WI38 (cell line): Measurements from ENCODE around the gene PPP2R5A.
"Not testable (repeated sequence)": the region's sequence is repeated elsewhere in the genome, so short reads cannot be mapped to it uniquely, and the experiment has no call there.

Experiments used
- H3K4me3 ChIP-seq: 2 replicates; pipeline ENCODE4 v1.5.1; 2011; ENCODE audit warnings: low read depth, mild to moderate bottlenecking, control low read depth, low read length
- TF ChIP-seq, protein P1 (sequence below): IDR thresholded peaks from 2 replicates; pipeline ENCODE4 v1.5.1; 2012; ENCODE audit warnings: low read depth, mild to moderate bottlenecking, control low read depth, low read length

PPP2R5A gene

DNA sequence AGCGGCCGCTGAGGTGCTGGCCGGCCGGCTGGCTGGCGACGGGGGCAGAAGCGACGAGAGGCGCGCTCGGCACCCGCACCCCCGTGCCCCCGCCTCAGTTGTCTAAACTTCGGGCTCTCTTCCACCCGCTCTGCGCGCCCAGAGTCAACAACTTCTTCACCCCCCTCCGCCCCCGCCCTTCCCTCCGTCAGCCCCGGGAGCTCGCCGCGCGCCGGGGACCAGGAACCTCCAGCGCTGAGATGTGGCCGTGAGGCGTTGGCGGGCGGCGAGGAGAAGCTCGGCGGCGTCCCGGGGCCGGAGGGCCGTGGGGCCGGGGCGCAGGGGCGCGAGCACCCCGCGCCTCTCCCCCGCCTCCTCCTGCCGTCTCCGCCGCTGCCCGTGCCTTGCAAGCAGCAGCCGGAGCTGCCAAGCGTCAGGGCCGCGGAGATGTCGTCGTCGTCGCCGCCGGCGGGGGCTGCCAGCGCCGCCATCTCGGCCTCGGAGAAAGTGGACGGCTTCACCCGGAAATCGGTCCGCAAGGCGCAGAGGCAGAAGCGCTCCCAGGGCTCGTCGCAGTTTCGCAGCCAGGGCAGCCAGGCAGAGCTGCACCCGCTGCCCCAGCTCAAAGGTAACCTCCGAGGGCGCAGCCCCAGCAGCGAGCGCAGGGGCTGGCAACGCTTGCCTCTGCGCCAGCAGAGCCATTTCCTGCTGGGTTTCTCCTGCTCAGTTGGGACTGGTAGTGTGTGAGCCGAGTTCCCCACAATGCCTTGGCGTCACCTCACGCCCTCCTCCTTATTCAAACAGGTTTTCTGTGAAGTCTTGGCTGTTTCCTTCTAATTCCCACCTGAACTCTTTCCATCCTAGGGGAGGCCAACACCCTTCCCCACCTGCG lies 710 bp downstream of the PPP2R5A start:
- peak overlapping the region; percentile 90 for H3K4me3 ChIP-seq
- TF ChIP-seq, protein P1, sequence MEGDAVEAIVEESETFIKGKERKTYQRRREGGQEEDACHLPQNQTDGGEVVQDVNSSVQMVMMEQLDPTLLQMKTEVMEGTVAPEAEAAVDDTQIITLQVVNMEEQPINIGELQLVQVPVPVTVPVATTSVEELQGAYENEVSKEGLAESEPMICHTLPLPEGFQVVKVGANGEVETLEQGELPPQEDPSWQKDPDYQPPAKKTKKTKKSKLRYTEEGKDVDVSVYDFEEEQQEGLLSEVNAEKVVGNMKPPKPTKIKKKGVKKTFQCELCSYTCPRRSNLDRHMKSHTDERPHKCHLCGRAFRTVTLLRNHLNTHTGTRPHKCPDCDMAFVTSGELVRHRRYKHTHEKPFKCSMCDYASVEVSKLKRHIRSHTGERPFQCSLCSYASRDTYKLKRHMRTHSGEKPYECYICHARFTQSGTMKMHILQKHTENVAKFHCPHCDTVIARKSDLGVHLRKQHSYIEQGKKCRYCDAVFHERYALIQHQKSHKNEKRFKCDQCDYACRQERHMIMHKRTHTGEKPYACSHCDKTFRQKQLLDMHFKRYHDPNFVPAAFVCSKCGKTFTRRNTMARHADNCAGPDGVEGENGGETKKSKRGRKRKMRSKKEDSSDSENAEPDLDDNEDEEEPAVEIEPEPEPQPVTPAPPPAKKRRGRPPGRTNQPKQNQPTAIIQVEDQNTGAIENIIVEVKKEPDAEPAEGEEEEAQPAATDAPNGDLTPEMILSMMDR: no peak

DNA sequence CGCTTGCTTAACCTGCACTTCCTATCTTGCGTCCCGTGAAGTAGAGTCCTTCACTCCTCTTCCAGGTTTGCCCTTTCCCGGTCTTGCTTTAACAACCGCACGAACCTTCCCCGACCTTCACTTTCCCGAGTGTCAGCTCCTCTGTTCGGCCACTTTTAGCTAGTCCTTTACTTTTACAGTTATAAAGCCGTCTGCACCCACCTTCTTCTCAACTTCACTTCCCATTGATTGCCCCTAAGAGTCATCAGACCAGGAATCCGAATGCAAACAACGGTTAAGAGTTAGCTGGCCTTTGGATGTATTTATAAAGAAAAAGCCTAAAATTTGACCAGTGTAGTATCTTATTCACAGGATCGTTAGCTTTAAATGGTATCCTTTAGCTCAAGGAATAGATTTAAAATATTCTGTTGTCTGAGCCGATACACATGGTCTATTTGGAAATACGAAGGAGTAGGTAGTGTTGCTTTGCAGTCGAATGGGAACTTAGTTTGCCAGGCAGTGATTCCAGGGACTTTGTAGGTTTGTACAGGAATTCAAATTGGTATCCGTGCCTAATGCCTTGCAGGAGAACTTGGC lies 1.4 kb downstream of the PPP2R5A start:
- peak overlapping the region; percentile 90 for H3K4me3 ChIP-seq
- TF ChIP-seq, protein P1: no peak

DNA sequence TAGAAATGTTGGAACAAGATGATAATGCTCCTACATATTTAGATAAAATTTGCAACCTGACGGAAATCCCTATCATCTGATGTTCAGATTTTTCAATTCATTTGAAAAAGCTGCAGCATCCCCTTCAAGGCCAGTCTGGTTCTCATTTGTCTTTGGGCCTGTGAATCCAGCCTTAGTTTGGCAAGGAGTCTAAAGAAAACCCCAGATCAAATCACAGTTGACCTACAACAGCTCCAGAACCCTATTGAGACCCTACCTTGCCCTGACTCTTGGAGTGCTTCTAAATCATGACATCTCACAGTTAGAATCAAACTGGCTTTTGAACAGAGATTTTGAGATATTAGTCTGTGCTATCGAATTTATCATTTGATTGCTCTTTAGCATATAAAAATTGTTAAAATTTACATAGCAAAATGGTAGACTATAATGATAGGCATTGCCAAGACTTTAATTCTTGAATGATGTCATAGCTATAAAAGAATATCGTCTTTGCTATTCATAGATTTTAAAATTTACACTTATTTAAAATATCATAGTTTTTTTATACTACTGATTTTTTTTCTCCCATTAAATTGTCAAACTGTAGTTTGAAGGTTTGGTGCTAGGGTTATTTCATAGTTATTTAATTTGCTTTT lies 2.2 kb downstream of the PPP2R5A start:
- peak overlapping the region; percentile 90 for H3K4me3 ChIP-seq
- TF ChIP-seq, protein P1: no peak

DNA sequence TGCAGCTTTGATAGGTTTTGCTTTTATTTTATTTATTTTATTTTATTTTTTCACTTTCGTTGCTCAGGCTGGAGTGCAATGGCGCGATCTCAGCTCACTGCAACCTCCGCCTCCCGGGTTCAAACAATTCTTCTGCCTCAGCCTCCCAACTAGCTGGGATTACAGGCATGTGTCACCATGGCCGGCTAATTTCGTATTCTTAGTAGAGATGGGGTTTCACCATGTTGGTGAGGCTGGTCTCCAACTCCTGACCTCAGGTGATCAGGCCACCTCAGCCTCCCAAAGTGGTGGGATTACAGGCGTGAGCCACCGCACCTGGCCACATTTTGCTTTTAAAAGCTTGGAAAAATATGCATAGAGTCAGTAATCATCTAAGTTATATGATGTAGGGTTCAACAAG lies 2.8 kb downstream of the PPP2R5A start:
- not testable (repeated sequence) for H3K4me3 ChIP-seq

DNA sequence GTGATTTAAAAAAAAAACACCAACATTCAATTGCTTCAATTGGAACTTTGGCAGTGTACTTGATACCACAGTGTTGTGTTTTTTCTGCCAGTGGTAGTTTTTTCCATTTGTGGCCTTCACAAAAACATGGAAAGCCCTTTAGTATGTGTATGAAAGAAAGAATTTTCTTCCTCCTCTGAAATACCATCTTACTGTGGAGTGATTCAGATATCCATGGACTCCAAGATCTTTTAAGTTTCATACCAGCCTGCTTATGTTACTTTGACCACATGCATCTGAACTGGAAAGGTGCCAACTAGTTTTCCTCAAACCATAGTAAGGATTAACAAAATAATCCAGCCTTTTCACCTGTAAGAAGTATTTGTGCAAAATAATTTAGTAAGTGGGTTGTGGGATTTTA lies 3.4 kb downstream of the PPP2R5A start:
- TF ChIP-seq, protein P1: no peak
- H3K4me3 ChIP-seq: no peak overlapping the region

DNA sequence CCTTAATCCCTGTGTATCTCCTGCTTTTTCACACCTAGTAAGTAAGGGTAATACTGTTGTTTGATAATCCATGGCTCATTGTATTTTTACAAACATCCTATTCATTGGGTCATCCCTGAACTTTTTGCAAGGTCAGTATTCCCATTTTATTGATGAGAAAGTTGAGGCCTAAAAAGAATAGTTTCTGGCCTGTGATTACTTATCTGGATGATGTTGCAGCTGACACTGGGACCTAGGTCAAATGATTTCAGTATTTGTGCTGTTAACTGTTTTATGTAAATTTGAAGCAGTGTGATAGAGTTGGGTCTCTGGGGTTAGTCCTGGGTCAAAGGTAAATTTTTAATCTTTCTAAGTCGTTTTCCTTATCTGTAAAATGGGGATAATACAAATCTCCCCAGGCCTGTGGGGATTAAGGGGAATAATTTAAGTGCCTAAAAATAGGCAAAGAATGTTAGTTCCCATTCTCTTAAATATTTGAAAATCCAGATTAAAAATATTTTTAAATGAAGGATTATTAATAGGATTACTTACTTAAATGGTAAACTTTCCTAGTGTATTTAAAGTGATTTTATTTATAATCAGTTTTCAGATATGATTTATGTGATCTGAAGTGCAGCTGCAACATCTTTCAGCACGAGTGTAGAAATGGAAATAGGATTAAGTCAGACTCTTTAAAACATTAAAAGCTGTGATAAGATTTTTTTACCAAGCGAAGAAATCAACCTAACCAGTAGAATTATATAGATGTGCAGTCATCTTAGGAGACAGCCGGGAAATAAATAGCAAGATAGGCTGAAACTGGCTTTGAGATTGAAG lies 4.3 kb downstream of the PPP2R5A start:
- TF ChIP-seq, protein P1: no peak
- no peak overlapping the region for H3K4me3 ChIP-seq

DNA sequence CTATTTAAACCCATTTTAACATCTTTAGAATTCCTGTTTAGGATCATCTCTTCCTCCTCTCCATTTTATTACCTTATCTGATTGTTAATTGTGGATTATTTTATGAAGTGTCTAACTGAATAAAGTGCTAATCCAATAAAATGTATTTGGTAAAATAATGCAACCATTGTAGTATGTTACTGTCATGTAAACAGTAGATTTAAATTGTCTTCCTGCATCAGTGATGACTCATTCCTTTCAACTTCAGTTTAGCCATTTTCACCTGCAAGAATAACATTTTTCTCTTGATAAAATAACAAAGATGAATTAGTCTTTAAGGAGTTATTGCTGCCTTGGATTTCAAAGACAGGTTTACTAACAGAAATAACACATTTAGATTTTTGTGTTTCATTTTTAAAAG lies 5.4 kb downstream of the PPP2R5A start:
- H3K4me3 ChIP-seq: no peak overlapping the region
- TF ChIP-seq, protein P1: no peak
